Breast epithelium (tissue), 3 donors: ENCODE data around the gene AKT3.

Experiments
- POLR2AphosphoS5 ChIP-seq, 3 donors: sonication (generic); formaldehyde crosslinking; IDR thresholded peaks; one replicate each; pipeline ENCODE4 v1.6.1; 2017; ENCODE audit warnings: antibody characterized with exemption in 3 of 3
- TF ChIP-seq, protein P1 (sequence below), 3 donors: fragments of 450-650 bp; IDR thresholded peaks; one replicate each; pipeline ENCODE4 v1.5.1; 2016 to 2017; ENCODE audit warnings: antibody characterized with exemption in 3 of 3, mild to moderate bottlenecking in 3 of 3, moderate library complexity in 3 of 3

DNA sequence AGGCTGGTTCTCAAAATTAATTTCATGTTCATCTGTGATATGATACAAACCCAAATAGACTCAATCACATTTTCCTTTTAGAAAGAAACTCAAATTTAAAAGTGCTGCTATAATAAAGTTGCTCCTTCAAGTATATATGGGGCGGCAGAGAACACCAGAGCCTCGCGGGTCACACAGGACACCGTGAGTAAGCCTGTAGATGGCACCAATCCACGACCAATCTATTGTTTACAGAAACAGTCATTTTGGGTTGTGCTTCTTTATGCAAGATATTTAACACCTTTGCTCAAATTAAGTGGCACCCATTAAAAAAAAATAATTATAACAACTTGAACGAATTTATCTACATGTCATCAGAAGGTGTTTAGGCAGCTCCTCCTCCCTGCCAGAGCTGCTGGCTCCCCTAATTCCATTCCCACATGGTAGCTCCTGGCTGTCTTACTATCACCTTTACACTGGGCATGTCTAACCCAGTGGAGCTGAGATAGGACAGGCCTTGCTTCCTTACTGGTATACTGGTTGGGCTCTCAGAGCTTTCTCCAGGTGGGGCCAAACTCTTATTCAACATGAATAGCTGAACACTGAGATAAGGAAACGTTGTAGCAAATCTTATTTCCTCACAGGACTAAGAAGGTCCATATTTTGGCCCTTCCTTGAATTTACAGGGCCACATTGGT, 307.2 kb downstream of the AKT3 start:
- no peak for TF ChIP-seq POLR2AphosphoS5 (IDR thresholded peaks at IDR 0.05)
- TF ChIP-seq, protein P1, sequence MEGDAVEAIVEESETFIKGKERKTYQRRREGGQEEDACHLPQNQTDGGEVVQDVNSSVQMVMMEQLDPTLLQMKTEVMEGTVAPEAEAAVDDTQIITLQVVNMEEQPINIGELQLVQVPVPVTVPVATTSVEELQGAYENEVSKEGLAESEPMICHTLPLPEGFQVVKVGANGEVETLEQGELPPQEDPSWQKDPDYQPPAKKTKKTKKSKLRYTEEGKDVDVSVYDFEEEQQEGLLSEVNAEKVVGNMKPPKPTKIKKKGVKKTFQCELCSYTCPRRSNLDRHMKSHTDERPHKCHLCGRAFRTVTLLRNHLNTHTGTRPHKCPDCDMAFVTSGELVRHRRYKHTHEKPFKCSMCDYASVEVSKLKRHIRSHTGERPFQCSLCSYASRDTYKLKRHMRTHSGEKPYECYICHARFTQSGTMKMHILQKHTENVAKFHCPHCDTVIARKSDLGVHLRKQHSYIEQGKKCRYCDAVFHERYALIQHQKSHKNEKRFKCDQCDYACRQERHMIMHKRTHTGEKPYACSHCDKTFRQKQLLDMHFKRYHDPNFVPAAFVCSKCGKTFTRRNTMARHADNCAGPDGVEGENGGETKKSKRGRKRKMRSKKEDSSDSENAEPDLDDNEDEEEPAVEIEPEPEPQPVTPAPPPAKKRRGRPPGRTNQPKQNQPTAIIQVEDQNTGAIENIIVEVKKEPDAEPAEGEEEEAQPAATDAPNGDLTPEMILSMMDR (IDR thresholded peaks at IDR 0.05): no peak
